ENCODE data around the gene RARRES1.

The RARRES1 gene

GRCh38 chr3:158731938-158732855 lies at the start of gene RARRES1:
Gene RARRES1 (minus strand): TSS chr3:158732457. CDS start chr3:158732415, 42 bp downstream.
- no peak for DNase-seq

GRCh38 chr3:158781849-158782248 lies 49.6 kb upstream of the RARRES1 start:
- no peak for DNase-seq

GRCh38 chr3:158781191-158781590 lies 48.9 kb upstream of the RARRES1 start:
- DNase-seq: no peak

- no peak for DNase-seq
These were observed 48.5 kb upstream of the RARRES1 start for GRCh38 chr3:158780766-158781165.

GRCh38 chr3:158777161-158777873 lies 45.1 kb upstream of the RARRES1 start:
- DNase-seq: no peak

GRCh38 chr3:158776531-158776930 lies 44.3 kb upstream of the RARRES1 start:
- no peak for DNase-seq

GRCh38 chr3:158775426-158776410 lies 43.5 kb upstream of the RARRES1 start:
- no peak for DNase-seq

- no peak for DNase-seq
These were observed 42.7 kb upstream of the RARRES1 start for GRCh38 chr3:158774965-158775364.

GRCh38 chr3:158773845-158774830 lies 41.9 kb upstream of the RARRES1 start:
- no peak for DNase-seq

GRCh38 chr3:158773166-158773565 lies 40.9 kb upstream of the RARRES1 start:
- DNase-seq: no peak

GRCh38 chr3:158771982-158772381 lies 39.7 kb upstream of the RARRES1 start:
- DNase-seq: no peak

GRCh38 chr3:158771577-158771976 lies 39.3 kb upstream of the RARRES1 start:
- no peak for DNase-seq

- DNase-seq: no peak
These were observed 38.6 kb upstream of the RARRES1 start for GRCh38 chr3:158770741-158771350.

- no peak for DNase-seq
These were observed 37.9 kb upstream of the RARRES1 start for GRCh38 chr3:158769952-158770740.

- DNase-seq: no peak
These were observed 37.3 kb upstream of the RARRES1 start for GRCh38 chr3:158769549-158769948.

- DNase-seq: no peak
These were observed 36.8 kb upstream of the RARRES1 start for GRCh38 chr3:158768881-158769543.

GRCh38 chr3:158768361-158768787 lies 36.1 kb upstream of the RARRES1 start:
- DNase-seq: no peak

GRCh38 chr3:158766364-158766763 lies 34.1 kb upstream of the RARRES1 start:
- DNase-seq: no peak

- no peak for DNase-seq
These were observed 33.4 kb upstream of the RARRES1 start for GRCh38 chr3:158765518-158766205.

All from NCI-H1694 (cell line).